Activated T-cell treated with anti-CD3 and anti-CD28 coated beads for 24 hours (primary cell): ENCODE results near the gene EZH2.
A peak's percentile ranks its signal among the peaks of the same experiment; 100 is the strongest.

Source experiments
- DNase-seq: peaks from one replicate; pipeline ENCODE4 v3.0.0-alpha.2; 2020; ENCODE audit warnings: low read depth

The EZH2 gene

DNA sequence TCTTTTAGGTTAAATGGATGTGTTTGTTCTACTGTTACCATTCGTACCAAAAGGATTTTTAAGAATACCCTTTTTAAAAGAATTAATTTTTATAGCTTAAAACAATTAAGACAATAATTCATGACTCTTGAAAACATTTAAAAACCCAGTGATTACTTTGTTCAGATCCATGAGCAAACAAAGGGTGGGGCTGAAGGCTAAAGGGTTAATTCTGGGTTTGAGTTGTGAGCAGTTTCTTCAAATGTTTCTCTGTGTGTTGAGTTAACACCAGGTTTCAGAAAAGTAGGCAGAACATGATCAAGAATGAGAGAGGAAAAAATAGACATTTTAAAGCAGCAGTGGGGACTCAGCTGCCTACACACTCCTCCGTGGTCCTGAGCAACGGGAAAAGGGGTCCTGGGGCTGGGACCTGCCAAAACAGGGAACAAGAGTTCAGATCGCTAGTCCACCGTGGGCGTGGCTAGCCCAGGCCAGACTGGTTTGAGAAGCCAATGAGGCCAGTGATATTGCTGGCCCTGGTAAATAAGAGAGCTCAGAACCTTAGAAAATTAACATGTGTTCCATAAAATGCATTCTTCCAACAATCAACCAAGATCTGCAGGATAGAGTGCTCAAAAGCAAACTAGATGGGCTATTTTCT is 14.9 kb upstream of the EZH2 start:
- DNase-seq: no peak

DNA sequence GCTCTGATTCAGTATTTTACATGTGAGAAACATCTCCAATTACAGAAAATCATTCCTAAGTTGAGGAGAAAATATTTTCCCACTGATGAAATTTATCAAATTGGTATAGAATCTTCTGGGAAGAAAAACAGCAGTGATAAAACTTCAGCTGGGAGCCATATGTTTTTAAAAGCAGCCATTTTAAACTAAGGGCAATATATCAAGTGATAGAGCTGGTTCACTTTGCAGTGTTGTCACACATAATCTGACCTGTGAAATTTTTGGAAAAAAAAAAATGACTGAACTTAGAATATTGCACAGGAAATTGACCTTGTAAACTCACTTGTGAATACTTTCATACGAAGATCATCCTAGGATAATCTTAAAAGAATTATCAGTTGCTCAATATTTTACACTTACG is 10.5 kb upstream of the EZH2 start:
- DNase-seq: no peak

DNA sequence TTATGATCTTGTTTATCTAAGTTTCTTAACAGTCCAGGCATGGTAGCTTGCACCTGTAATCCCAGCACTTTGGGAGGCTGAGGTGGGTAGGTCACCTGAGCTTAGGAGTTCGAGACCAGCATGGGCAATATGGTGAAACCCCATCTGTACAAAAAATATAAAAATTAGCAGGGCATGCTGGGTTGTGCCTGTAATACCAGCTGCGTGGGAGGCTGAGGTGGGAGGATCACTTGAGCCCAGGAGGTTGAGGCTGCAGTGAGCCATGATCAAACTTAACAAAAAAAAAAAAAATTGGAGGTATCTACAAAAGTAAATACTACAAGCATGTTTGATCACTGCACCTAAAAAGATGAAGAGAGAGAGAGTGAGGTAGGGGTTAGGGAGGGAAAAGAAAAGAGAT is 9.0 kb upstream of the EZH2 start:
- DNase-seq: no peak

DNA sequence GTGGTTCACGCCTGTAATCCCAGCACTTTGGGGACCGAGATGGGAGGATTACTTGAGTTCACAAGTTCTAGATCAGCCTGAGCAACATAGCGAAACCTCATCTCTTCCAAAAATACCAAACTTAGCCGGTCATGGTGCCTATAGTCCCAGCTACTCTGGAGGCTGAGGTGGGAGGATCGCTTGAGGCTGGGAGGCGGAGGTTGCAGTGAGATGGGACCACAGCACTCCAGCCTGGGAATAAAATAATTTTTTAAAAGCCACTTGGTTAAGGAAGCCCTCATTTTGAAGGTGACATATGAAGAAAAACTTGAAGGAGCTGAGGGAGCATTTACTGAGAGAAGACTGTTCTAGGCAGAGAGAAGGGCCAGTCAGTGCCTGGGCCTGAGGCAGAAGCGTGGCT is 4.2 kb upstream of the EZH2 start:
- DNase-seq: no peak

DNA sequence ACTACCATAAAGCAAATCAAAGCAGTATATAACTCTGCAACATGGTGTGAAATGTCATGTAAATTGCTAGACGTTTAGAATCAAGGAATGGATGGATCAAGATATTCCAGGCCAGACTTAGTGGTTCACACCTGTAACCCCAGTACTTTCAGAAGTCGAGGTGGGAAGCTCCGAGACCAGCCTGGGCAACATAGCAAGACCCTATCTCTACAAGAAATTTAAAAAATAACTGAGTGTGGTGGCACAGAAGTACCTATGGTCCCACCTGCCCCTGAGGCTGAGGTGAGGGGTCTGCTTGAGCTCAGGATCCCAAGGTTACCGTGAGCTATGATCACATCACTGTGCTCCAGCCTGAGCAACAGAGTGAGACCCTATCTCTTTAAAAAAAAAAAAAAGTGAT is 2.8 kb upstream of the EZH2 start:
- no peak for DNase-seq

DNA sequence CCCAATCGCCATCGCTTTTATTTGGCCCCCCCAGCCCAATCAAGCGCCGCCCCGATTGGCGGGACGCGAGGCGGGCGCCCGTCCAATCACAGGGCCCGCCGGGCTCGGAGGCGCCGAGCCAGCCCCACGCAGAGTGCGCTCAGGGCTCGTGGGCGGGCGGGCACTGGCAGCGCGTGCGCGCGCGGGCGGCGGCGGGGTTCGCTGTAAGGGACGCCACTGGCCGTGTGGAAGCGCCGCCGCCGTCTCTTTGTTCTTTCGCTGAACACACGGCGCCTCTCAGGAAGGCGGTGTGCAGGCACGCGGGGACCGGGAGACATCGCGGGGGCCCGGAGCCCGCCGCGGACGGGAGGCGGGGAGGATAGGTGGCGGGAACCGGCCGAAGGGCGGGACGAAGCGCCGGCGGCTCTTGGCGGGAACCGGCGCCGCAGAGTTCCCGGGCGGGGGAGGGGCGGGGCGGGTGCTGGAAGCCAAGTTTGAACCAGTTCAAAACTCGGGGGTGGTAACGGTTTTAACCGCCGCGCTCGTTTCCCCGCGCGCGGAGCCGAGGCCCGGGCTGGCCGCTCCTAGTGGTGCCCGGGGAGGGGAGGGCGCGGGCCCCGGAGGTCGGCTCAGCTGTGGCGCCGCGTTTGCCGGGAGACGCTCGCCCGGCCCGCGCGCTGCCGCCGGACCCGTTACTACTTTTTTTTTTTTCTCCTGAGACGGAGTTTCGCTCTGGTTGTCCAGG is 370 bp upstream of the EZH2 start:
- DNase-seq: peak; percentile 91

DNA sequence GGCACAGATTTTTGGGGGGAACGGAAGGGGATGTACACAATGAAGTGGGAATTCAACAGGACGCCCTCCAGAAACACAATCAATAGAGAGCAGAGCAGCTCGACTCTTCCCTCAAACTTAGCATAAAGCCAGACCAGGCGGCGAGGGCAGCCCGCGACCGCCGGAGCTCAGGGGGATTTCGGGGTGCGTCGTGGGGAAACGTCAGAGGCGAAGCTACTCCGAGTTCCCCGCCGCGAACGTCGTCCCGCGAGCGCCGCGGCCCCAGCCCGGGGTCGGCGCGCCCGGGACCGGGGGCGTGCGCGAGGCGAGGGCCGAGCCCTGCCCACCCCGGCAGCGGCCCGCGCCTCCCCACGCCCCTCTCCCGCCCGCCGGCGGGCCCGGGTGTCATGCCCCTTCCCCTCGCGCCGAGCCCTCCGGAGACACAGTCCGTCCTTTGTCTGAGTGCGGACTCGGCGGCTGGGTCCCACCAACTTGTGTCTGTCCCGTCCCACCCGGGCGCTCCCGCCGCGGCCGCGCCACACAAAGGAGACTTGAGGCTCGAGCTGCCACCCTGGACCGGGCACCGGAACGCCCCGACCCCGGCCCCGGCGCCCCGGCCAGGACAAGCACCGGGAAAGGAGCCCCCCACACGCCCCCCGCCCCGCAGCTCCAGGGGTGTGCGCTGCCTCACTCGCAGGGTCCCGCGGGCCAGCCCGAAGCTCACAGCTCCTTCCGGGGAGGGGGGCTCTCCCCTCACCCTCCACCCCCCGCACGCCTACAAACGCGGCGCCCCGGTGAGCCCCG is 634 bp downstream of the EZH2 start:
- peak; percentile 28 for DNase-seq

DNA sequence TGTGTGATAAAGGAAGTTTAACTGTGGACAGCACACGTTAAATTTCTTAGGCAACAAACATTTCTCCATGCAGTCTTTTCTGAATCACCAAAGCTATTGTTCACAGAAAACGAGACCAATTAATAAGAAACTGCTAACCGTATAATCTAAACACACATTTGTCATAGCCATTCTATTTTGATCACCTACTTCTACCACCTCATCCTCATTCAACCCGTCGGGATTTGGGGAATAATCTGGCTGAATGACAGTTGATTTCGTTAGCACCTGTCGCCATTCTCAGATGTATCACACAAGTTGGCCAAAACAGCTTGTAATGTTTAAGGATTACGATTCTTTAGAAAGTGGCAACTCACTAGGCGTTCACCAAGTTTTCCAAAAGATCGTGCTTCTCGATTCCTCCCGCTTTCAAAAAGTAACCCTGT is 1.2 kb downstream of the EZH2 start:
- DNase-seq: no peak

DNA sequence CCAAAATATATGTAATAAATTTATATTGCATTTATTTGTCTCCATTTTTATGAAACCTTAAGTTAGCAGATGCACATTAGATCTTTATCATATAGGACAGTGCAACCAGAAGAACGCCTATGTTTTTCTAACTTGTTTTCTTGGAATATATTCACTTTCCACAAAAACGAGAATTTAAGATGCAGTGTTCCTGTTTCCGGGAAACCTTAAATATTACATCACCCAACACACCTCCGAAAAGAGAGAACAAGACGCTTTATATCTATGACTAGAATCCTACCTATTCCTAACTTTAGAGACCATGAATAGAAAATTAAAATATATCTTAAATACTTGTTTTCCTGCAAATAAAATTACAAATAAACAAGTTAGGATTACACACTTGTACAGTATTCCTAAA is 1.9 kb downstream of the EZH2 start:
- no peak for DNase-seq

DNA sequence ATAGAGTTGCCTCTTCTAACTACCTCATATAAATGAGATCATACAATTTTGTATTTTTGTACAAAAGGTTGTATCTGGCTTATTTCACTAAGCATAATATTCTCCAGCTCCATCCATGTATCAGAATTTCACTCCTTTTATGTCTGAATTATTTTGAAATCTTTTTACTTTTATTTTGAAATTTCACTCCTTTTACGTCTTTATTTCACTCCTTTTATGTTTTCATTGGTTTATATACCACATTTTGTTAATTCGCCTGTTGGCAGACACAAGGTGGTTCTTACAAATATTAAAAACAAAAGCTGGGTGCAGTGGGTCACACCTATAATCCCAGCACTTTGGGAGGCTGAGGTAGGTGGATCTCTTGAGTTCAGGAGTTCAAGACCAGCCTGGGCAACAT is 5.8 kb downstream of the EZH2 start:
- no peak for DNase-seq

DNA sequence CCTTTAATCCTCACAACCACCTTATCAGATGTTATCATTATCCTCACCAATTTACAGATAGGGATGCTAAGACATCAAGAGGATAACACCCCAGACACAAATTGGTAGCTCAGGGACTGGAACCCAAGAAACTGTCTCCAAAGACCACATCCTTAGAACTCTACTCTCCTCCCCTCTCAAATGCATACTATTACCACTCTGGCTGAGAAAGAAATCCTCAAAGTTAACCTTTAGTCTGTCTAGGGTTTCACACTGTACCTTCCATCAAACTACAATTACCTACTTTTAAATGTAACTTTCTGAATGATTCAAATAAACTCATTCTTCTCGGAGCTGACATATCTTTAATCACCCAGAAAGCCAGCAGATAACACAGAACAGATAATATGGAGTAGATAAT is 6.6 kb downstream of the EZH2 start:
- DNase-seq: no peak

DNA sequence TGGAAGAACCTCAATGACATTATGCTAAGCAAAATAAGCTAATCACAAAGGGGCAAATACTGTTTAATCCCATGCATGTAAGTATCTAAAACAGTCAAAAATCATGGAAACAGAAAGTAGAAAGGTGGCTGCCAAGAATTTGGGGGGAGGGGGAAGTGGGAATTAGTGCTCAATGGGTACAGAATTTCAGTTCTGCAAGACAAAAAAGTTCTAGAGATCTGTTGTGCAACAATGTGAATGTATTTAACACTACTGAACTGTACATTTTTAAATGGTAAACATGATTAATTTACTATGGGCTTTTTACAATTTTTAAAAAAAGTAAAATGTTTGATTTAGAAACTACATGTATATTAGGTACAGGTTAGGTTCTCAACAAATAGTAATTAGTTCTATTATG is 11.9 kb downstream of the EZH2 start:
- no peak for DNase-seq

DNA sequence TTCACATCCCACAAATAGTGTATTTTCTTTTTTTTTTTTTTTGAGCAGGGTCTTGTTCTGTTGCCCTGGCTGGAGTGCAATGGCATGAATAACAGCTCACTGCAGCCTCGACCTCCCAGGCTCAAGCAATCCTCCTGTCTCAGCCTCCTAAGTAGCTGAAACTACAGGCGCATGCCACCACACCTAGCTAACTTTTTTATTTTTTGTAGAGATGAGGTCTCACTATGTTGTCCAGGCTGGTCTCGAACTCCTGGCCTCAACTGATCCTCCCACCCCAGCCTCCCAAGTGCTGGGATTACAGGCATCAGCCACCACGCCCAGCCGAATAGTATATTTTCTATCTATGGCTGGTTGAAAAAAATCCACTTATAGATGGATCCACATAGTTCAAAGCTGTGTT is 12.5 kb downstream of the EZH2 start:
- DNase-seq: no peak

DNA sequence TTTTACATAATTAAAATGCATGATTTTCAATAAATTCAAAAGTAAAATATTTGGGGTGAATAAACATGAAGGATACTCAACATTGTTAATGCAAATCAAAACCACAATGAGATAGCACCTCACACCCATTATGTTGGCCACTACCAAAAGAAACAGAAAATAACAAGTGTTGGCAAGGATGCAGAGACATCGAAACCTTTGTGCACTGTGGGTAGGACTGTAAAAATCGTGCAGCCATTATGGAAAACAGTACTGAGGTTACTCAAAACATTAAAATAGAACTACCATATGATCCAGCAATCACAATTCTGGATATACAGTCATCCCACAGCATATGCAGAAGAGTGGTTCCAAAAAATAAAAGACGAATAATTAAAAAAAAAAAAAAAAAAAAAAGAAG is 13.1 kb downstream of the EZH2 start:
- no peak for DNase-seq

DNA sequence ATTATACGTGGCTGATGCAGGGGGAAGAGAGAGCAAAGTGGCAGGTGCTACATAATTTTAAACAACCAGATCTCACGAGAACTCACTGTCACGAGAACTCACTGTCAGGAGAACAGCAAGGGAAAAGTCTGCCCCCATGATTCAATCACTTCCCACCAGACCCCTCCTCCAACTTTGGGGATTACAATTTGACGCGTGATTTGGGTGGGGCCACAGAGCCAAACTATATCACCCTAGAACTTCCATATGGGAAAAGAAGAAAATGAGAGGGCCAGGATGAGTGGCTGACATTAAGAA is 15.8 kb downstream of the EZH2 start:
- DNase-seq: no peak

DNA sequence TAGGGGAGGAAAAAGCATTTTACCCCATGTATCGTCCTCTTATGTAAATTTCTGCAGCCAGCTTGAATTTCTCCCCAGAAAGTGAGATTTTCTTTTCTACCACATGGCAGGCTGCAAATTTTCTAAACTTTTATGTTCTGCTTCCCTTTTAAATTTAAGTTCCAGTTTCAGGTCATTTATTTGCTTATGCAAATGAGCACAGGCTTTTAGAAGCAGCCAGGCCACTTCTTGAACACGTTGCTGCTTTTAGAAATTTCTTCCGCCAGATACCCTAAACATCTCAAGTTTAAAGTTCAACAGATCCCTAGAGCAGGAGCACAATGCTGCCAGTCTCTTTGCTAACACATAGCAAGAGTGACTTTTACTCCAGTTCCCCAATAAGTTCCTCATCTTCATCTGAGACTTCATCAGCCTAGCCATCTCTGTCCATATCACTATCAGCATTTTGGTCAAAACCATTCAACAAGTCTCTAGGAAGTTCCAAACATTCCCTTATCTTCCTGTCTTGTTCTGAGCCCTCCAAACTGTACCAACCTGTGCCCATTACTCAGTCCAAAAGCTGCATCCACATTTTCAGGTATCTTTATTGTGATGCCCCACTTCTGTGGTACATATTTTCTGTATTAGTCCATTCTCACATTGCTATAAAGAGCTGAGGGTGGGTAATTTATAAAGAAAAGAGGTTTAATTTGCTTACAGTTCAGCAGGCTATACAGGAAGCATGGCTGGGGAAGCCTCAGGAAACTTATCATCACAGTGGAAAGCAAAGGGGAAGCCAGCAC is 16.3 kb downstream of the EZH2 start:
- DNase-seq: no peak

DNA sequence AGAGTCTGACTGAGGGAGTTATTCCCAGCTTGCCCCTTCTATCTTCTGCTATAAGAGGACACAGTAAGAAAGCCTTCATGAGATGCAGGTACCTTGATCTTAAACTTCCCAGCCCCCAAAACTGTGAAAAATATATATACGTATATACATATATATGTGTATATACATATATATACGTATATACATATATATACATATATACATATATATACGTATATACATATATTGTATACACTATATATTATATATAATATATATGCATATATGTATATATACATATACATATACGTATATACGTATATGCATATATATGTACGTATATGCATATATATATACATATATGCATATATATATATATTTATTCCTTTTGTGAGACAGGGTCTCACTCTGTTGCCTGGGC is 17.7 kb downstream of the EZH2 start:
- DNase-seq: no peak

DNA sequence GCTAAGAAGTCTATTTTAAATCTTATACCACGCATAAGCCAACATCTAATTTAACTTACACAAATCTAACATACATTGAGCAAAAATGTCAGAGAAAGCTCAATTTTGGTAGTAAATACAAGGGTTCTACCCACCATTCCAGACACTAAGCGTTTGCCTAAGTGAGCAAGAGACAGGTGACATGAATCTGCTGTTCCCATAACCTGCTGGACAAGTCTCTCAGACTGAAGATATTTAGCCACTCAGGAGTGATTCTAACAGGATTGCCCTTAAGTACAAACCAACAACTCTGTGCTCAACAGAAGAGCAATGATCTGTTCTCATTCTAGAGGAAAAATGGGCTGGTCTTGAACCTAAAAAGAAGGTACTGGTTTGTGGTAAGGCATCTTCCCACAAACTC is 18.8 kb downstream of the EZH2 start:
- DNase-seq: no peak

DNA sequence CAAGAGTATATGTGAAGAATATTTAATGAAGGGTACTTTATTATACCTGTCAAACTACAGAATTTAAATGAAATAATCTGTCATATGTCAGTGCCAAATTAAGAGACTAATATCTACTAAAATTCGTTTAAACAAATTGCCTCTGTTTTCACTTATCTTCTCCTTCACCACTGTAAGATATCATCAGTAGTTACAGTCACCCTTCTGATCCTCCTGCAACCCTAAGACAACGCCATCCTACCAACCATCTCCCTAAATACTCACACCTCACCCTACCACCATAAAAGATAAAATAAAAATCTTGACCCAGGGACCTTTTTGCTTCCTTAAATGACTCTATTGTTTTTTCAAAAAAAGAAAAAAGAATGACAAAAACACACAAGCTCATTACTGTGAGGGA is 20.8 kb downstream of the EZH2 start:
- DNase-seq: no peak

DNA sequence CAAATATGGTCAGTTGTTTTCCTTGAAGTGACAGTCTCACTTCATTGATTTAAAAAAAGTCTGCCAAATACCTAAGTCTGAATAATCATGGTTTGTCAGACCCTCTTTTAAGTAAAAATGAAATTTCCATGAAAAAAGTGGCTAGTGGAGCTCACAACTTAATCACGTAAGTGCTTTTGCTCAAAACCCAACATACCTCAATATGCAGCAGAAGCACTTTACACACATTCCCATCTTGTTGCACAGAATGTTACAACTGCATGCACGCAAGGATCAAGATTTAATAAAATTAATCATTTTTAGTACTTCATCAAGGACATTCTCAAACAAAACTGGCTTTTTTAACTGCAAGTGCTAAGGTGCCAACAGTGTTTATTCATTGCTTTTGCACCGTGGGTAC is 21.6 kb downstream of the EZH2 start:
- no peak for DNase-seq

DNA sequence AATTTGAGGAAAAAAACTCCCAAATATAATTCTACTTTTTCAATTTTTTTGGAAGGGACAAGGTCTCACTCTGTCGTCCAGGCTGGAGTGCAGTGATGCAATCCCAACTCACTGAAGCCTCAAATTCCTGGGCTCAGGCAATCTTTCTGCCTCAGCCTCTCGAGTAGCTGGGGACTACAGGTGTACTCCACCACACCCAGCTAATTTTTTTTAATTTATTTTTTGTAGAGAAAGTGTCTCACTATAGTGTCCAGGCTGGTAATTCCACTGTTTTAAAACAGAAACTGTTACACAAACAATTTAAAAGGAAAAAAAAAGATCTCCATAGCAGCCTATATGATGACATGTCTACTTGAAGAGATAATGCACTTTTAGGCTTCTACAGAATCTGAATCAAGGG is 25.6 kb downstream of the EZH2 start:
- DNase-seq: no peak

DNA sequence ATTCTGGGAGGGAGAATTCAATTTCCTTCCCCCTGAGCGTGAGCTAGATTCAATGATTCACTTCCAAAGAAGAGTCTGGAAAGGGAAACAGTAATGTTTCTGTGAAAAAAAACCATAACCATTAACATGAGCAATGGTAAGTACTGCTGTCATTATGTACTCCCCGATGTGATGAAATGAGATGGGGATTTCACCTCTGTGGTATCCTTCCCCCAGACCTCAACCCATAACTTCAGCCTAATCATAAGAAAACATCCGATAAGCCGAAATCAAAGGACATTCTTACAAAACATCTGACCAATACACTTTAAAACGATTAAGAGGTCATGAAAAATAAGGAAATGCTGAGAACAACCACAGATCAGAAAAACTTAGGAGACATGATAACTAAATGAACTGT is 27.2 kb downstream of the EZH2 start:
- no peak for DNase-seq

DNA sequence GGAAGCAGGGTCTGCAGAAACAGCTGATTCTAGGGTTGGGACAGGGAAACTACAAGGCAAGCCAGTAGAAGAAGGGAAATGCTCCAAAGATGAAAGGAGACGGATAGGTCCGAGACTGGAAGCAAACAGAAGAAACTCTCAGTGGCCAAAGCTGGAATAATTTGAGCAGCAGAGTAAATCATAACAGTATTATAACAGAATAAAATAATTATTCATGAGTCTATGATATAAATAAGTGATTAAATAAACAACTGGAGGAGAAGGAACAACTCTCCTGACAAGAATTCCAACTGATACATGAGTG is 27.6 kb downstream of the EZH2 start:
- no peak for DNase-seq
